Panc1 (cell line): ENCODE results near the gene ABHD2. TPM values are rescaled to one million over a fixed set of nuclear protein-coding genes. Genes with fewer than 3 reads are reported as not detected.

ENCODE experiments used
- ATAC-seq: fragments of 200-7000 bp; cut with Tn5 transposase; 2 replicates; pipeline ENCODE4 v1.9.1; 2020; ENCODE audit warnings: mild to moderate bottlenecking, moderate library complexity
- BruUV-seq: library from RNA; stranded (reverse); fragments of 400-500 nt; replicated peaks from 2 replicates; lab custom pipeline; 2021; lab: Mats Ljungman, UMichigan
- CTCF ChIA-PET: fragments of 300-600 bp; sonication (Branson Sonifier 250); formaldehyde crosslinking; loops from one replicate; lab custom pipeline; 2022; ENCODE audit warnings: antibody characterized with exemption; lab: Charles Lee
- POLR2A ChIA-PET: fragments of 300-600 bp; sonication (Branson Sonifier 250); formaldehyde crosslinking; loops from one replicate; lab custom pipeline; 2022; ENCODE audit warnings: antibody characterized with exemption; lab: Charles Lee
- DNase-seq: peaks from one replicate; pipeline ENCODE4 v3.0.0-alpha.2; 2010; ENCODE audit warnings: low read depth, low spot score
- H3K27ac ChIP-seq: 2 replicates; pipeline ENCODE4 v1.5.1; 2011; ENCODE audit warnings: mild to moderate bottlenecking, low read length, inconsistent platforms
- H3K27me3 ChIP-seq: fragments of 200-500 bp; sonication (Bioruptor generic); 2 replicates; pipeline ENCODE4 v1.6.0; 2014; ENCODE audit warnings: low read length, inconsistent platforms; ENCODE audit not compliant: control insufficient read depth, insufficient read depth
- H3K36me3 ChIP-seq: fragments of 200-500 bp; sonication (Bioruptor generic); 2 replicates; pipeline ENCODE4 v1.5.1; 2014; ENCODE audit warnings: inconsistent platforms, mild to moderate bottlenecking, low read length, moderate library complexity; ENCODE audit not compliant: control insufficient read depth, insufficient read depth
- H3K4me1 ChIP-seq: 2 replicates; pipeline ENCODE4 v1.5.1; 2011; ENCODE audit warnings: inconsistent platforms, mild to moderate bottlenecking, low read length, moderate library complexity; ENCODE audit not compliant: control insufficient read depth, insufficient read depth
- H3K4me3 ChIP-seq, 2 experiments: 2 replicates each; pipeline ENCODE4 v1.5.1; 2011 to 2012; ENCODE audit warnings: low read depth in 2 of 2, low read length in 2 of 2, mild to moderate bottlenecking in 2 of 2, inconsistent platforms in 1 of 2, moderate library complexity in 1 of 2
- H3K9me3 ChIP-seq: fragments of 200-500 bp; sonication (Bioruptor generic); 2 replicates; pipeline ENCODE4 v1.5.1; 2014; ENCODE audit warnings: low read depth, mild to moderate bottlenecking, inconsistent platforms, low read length, moderate library complexity; ENCODE audit not compliant: control insufficient read depth, insufficient read depth
- CTCF ChIP-seq: fragments of 450-650 bp; IDR thresholded peaks from 2 replicates; pipeline ENCODE4 v1.5.1; 2017; ENCODE audit warnings: mild to moderate bottlenecking
- POLR2AphosphoS5 ChIP-seq: IDR thresholded peaks from 2 replicates; pipeline ENCODE4 v1.6.1; 2012; ENCODE audit warnings: mild to moderate bottlenecking, low read depth, low read length, moderate library complexity
- REST ChIP-seq, 2 experiments: IDR thresholded peaks; 2 replicates each; pipeline ENCODE4 v1.6.1; 2011 to 2012; ENCODE audit warnings: low read depth in 2 of 2, control low read depth in 1 of 2, low read length in 1 of 2, mild to moderate bottlenecking in 1 of 2, moderate library complexity in 1 of 2; ENCODE audit not compliant: insufficient read depth in 1 of 2
- SIN3A ChIP-seq: IDR thresholded peaks from 2 replicates; pipeline ENCODE4 v1.6.1; 2012; ENCODE audit warnings: low read depth, mild to moderate bottlenecking, low read length, moderate library complexity, borderline replicate concordance; ENCODE audit not compliant: insufficient read depth
- TCF7L2 ChIP-seq: IDR thresholded peaks from 2 replicates; pipeline ENCODE4 v1.6.1; 2011; ENCODE audit warnings: mild to moderate bottlenecking, low read depth, low read length, inconsistent platforms
- in situ Hi-C: cut with HindIII; loops from 2 replicates; pipeline ENCODE4 v1.10.0; 2016; ENCODE audit warnings: low sequenced_read_pairs, low pct_unique_long_range_greater_than_20kb
- intact Hi-C: fragments of 100-400 bp; cut with micrococcal nuclease; formaldehyde crosslinking; loops from one replicate; pipeline ENCODE4 v1.10.0; 2022; ENCODE audit not compliant: unreplicated experiment
- total RNA-seq: library from RNA; stranded (reverse); gene quantifications from one replicate; pipeline ENCODE4 v1.2.1, GENCODE V29; 2021; ENCODE audit not compliant: unreplicated experiment

The ABHD2 gene
- total RNA-seq, 1 experiment from 2014 or later = 95.0 TPM

GRCh38 chr15:89123181-89123525, 34.9 kb downstream of the ABHD2 start:
- Histone ChIP-seq H3K9me3 (no peaks in the 10 kb centered on the region), H3K36me3 (no peaks in the 10 kb centered on the region), H3K4me1 (peaks cover 8% of the 10 kb centered on the region), H3K4me3 (no peak overlapping the region), H3K27me3 (no peaks in the 10 kb centered on the region), H3K27ac (no peak overlapping the region)
- ChIA-PET POLR2A (interaction anchor here (0.7 kb wide), 1 partner anchor 153 kb away, joined by 12 read pairs; no protein-coding TSS in a partner anchor), CTCF (interaction anchor here (0.6 to 0.7 kb wide), 3 partner anchors 25 to 141 kb away, joined by 3 to 8 read pairs (median 7); no protein-coding TSS in a partner anchor)
- TF ChIP-seq POLR2AphosphoS5 (no peak), TCF7L2 (no peak), CTCF (no peak), REST (IDR thresholded peaks at IDR 0.05; ENCODE audit: insufficient read depth in 1 of 2, low read depth in 2 of 2, low read length in 1 of 2) (no peak), SIN3A (no peak)
- DNase-seq (no peak), ATAC-seq (no peak)
- in situ Hi-C loops (no loop called here), intact Hi-C loops (no loop called here)
- BruUV-seq = no TSS peak

GRCh38 chr15:89125088-89125826, 37.0 kb downstream of the ABHD2 start:
- no TSS peak for BruUV-seq
- intact Hi-C loops (loop anchor here (5.0 kb wide), 1 partner anchor 63 kb away; no protein-coding TSS in a partner anchor), in situ Hi-C loops (no loop called here)
- H3K4me1 ChIP-seq = no peaks in the 10 kb centered on the region
- no peak overlapping the region for H3K4me3 ChIP-seq
- no peaks in the 10 kb centered on the region for H3K36me3 ChIP-seq
- DNase-seq = no peak
- ChIA-PET CTCF (no interaction called here), POLR2A (no interaction called here)
- TF ChIP-seq REST (IDR thresholded peaks at IDR 0.05; ENCODE audit: insufficient read depth in 1 of 2, low read depth in 2 of 2, low read length in 1 of 2) (no peak), POLR2AphosphoS5 (no peak), CTCF (no peak), TCF7L2 (no peak), SIN3A (no peak)
- H3K27me3 ChIP-seq = no peaks in the 10 kb centered on the region
- ATAC-seq = no peak
- H3K9me3 ChIP-seq = no peaks in the 10 kb centered on the region
- H3K27ac ChIP-seq = no peak overlapping the region
